WTC11 (cell line): Measurements from ENCODE around the gene SRPRA. TPM values are rescaled to one million over a fixed set of nuclear protein-coding genes. Genes with fewer than 3 reads are reported as not detected.

Experiments used
- ATAC-seq: fragments of 200-7000 bp; cut with Tn5 transposase; 2 replicates; pipeline ENCODE4 v1.10.0; 2021; ENCODE audit warnings: mild to moderate bottlenecking, moderate library complexity
- CTCF ChIA-PET: fragments of 300-600 bp; sonication (Branson Sonifier 250); formaldehyde crosslinking; loops from one replicate; lab custom pipeline; 2021; ENCODE audit warnings: antibody characterized with exemption; lab: Charles Lee
- POLR2A ChIA-PET: fragments of 350-600 bp; sonication (Branson Sonifier 250); formaldehyde crosslinking; loops from one replicate; lab custom pipeline; 2021; ENCODE audit warnings: antibody characterized with exemption; lab: Charles Lee
- DNase-seq: peaks from one replicate; pipeline ENCODE4 v3.0.0; 2021; ENCODE audit warnings: low spot score
- H3K27ac Mint-ChIP-seq: 2 replicates; pipeline ENCODE4 v1.8.0; 2021; ENCODE audit warnings: mixed read lengths
- H3K27me3 Mint-ChIP-seq: 2 replicates; pipeline ENCODE4 v1.8.0; 2021; ENCODE audit warnings: low read depth, mild to moderate bottlenecking, moderate library complexity, mixed read lengths
- H3K36me3 Mint-ChIP-seq: 2 replicates; pipeline ENCODE4 v1.8.0; 2021; ENCODE audit warnings: mixed read lengths
- H3K4me1 Mint-ChIP-seq: 2 replicates; pipeline ENCODE4 v1.8.0; 2022; ENCODE audit warnings: mixed read lengths
- H3K4me3 Mint-ChIP-seq: 2 replicates; pipeline ENCODE4 v1.8.0; 2021; ENCODE audit warnings: mild to moderate bottlenecking, moderate library complexity, mixed read lengths
- H3K9me3 Mint-ChIP-seq: 2 replicates; pipeline ENCODE4 v1.8.0; 2021; ENCODE audit warnings: mixed read lengths
- AFF4 ChIP-seq: sonication (generic); formaldehyde crosslinking; IDR thresholded peaks from 2 replicates; pipeline ENCODE4 v1.8.1; 2023; ENCODE audit warnings: mild to moderate bottlenecking, missing genetic modification reagents, borderline replicate concordance
- ATF6 ChIP-seq: sonication (generic); formaldehyde crosslinking; IDR thresholded peaks from 2 replicates; pipeline ENCODE4 v1.8.1; 2023; ENCODE audit warnings: mild to moderate bottlenecking, missing genetic modification reagents
- CBFB ChIP-seq: sonication (generic); formaldehyde crosslinking; IDR thresholded peaks from 2 replicates; pipeline ENCODE4 v1.8.1; 2022; ENCODE audit warnings: mild to moderate bottlenecking, low read depth, missing genetic modification reagents
- CTCF ChIP-seq: fragments of 200-600 bp; IDR thresholded peaks from 2 replicates; pipeline ENCODE4 v1.8.0; 2022; ENCODE audit warnings: antibody characterized with exemption
- E2F1 ChIP-seq: sonication (generic); formaldehyde crosslinking; IDR thresholded peaks from 2 replicates; pipeline ENCODE4 v1.8.0; 2022; ENCODE audit warnings: mild to moderate bottlenecking, missing genetic modification reagents
- E2F4 ChIP-seq: sonication (generic); formaldehyde crosslinking; IDR thresholded peaks from 2 replicates; pipeline ENCODE4 v1.8.1; 2022; ENCODE audit warnings: low read depth, mild to moderate bottlenecking, moderate library complexity, missing genetic modification reagents, borderline replicate concordance
- E2F5 ChIP-seq: sonication (generic); formaldehyde crosslinking; IDR thresholded peaks from 2 replicates; pipeline ENCODE4 v1.8.1; 2022; ENCODE audit warnings: mild to moderate bottlenecking, moderate library complexity, missing genetic modification reagents
- FOXJ3 ChIP-seq: sonication (generic); formaldehyde crosslinking; IDR thresholded peaks from 2 replicates; pipeline ENCODE4 v1.9.0; 2021; ENCODE audit warnings: missing genetic modification reagents, mild to moderate bottlenecking, borderline replicate concordance
- IRF1 ChIP-seq: sonication (generic); formaldehyde crosslinking; IDR thresholded peaks from 2 replicates; pipeline ENCODE4 v1.8.0; 2023; ENCODE audit warnings: missing genetic modification reagents
- JAZF1 ChIP-seq: fragments of 250-450 bp; sonication (Bioruptor Pico); IDR thresholded peaks from 2 replicates; pipeline ENCODE4 v1.9.0; 2021; ENCODE audit warnings: moderate library complexity, mild to moderate bottlenecking, inconsistent platforms
- NFATC4 ChIP-seq: fragments of 250-450 bp; sonication (Bioruptor Pico); IDR thresholded peaks from 2 replicates; pipeline ENCODE4 v1.9.0; 2021; ENCODE audit warnings: mild to moderate bottlenecking
- NR2C2 ChIP-seq: sonication (generic); formaldehyde crosslinking; IDR thresholded peaks from 2 replicates; pipeline ENCODE4 v1.8.0; 2022; ENCODE audit warnings: mild to moderate bottlenecking, missing genetic modification reagents
- NR3C1 ChIP-seq: sonication (generic); formaldehyde crosslinking; conservative IDR thresholded peaks from 2 replicates; pipeline ENCODE4 v1.8.1; 2023; ENCODE audit warnings: low read depth, mild to moderate bottlenecking, missing genetic modification reagents
- SMAD4 ChIP-seq: sonication (generic); formaldehyde crosslinking; IDR thresholded peaks from 2 replicates; pipeline ENCODE4 v1.8.0; 2022; ENCODE audit warnings: mild to moderate bottlenecking, missing genetic modification reagents
- SP1 ChIP-seq: sonication (generic); formaldehyde crosslinking; conservative IDR thresholded peaks from 2 replicates; pipeline ENCODE4 v1.8.1; 2022; ENCODE audit warnings: missing genetic modification reagents
- STAT6 ChIP-seq: sonication (generic); formaldehyde crosslinking; conservative IDR thresholded peaks from 2 replicates; pipeline ENCODE4 v1.8.1; 2023; ENCODE audit warnings: mild to moderate bottlenecking, low read depth, missing genetic modification reagents, moderate library complexity
- TEAD1 ChIP-seq: sonication (generic); formaldehyde crosslinking; IDR thresholded peaks from 2 replicates; pipeline ENCODE4 v1.8.0; 2022; ENCODE audit warnings: mild to moderate bottlenecking, missing genetic modification reagents
- ZBTB21 ChIP-seq: sonication (generic); formaldehyde crosslinking; IDR thresholded peaks from 2 replicates; pipeline ENCODE4 v1.8.1; 2023; ENCODE audit warnings: mild to moderate bottlenecking, missing genetic modification reagents, borderline replicate concordance
- ZNF219 ChIP-seq: sonication (generic); formaldehyde crosslinking; IDR thresholded peaks from 2 replicates; pipeline ENCODE4 v1.8.0; 2023; ENCODE audit warnings: missing genetic modification reagents, mild to moderate bottlenecking, borderline replicate concordance
- ZNF232 ChIP-seq: sonication (generic); formaldehyde crosslinking; IDR thresholded peaks from 2 replicates; pipeline ENCODE4 v1.8.0; 2022; ENCODE audit warnings: mild to moderate bottlenecking, missing genetic modification reagents
- total RNA-seq: library from RNA; stranded (reverse); gene quantifications from 3 replicates; pipeline ENCODE4 v1.2.3, GENCODE V29; 2021

The SRPRA gene
- total RNA-seq, 1 experiment from 2014 or later: 64.7 TPM

GRCh38 chr11:126257144-126257543 lies 11.6 kb downstream of the SRPRA start:
- TF ChIP-seq AFF4 (CRISPR knock-in tag): no peak
- TF ChIP-seq ZNF219: no peak
- TF ChIP-seq ATF6 (CRISPR knock-in tag): no peak
- TF ChIP-seq ZBTB21 (CRISPR knock-in tag): no peak
- no peak for TF ChIP-seq FOXJ3
- no peak for TF ChIP-seq CBFB (CRISPR knock-in tag)
- TF ChIP-seq NR2C2 (CRISPR knock-in tag): no peak
- no peak for TF ChIP-seq E2F1 (CRISPR knock-in tag)
- no peak for TF ChIP-seq SP1 (CRISPR knock-in tag)
- no peak for TF ChIP-seq NFATC4 (CRISPR knock-in tag)
- ChIA-PET POLR2A (no interaction called here), CTCF (no interaction called here)
- Mint-ChIP-seq H3K36me3 (peaks cover 55% of the 10 kb centered on the region), H3K4me3 (no peak overlapping the region), H3K27ac (no peak overlapping the region), H3K4me1 (no peaks in the 10 kb centered on the region), H3K27me3 (no peaks in the 10 kb centered on the region), H3K9me3 (no peaks in the 10 kb centered on the region)
- no peak for DNase-seq
- ATAC-seq: no peak

- ChIA-PET CTCF (no interaction called here), POLR2A (no interaction called here)
- Mint-ChIP-seq H3K27ac (no peak overlapping the region), H3K9me3 (no peaks in the 10 kb centered on the region), H3K4me3 (no peak overlapping the region), H3K4me1 (no peaks in the 10 kb centered on the region), H3K36me3 (peaks cover 54% of the 10 kb centered on the region), H3K27me3 (no peaks in the 10 kb centered on the region)
- no peak for DNase-seq
- ATAC-seq: no peak
- TF ChIP-seq IRF1: no peak
- TF ChIP-seq ZNF219: no peak
- TF ChIP-seq JAZF1 (CRISPR knock-in tag): no peak
- TF ChIP-seq NFATC4 (CRISPR knock-in tag): no peak
- no peak for TF ChIP-seq TEAD1
- TF ChIP-seq STAT6: no peak
- TF ChIP-seq ZNF232 (CRISPR knock-in tag): no peak
- no peak for TF ChIP-seq NR2C2 (CRISPR knock-in tag)
- TF ChIP-seq CTCF: no peak
- no peak for TF ChIP-seq NR3C1
- no peak for TF ChIP-seq SMAD4 (CRISPR knock-in tag)
- TF ChIP-seq E2F5 (CRISPR knock-in tag): no peak
- TF ChIP-seq E2F4 (CRISPR knock-in tag): no peak
These were observed 12.5 kb downstream of the SRPRA start for GRCh38 chr11:126256216-126256615.
